H1 (cell line): Measurements from ENCODE around the gene MCF2L. TPM values are rescaled to one million over a fixed set of nuclear protein-coding genes. Genes with fewer than 3 reads are reported as not detected.

Source experiments
- NANOG ChIP-seq: IDR thresholded peaks from 2 replicates; pipeline ENCODE4 v1.6.1; 2011; ENCODE audit warnings: low read length, low read depth, mild to moderate bottlenecking, inconsistent platforms; ENCODE audit not compliant: insufficient read depth, poor library complexity, severe bottlenecking
- RBBP5 ChIP-seq: IDR thresholded peaks from 2 replicates; pipeline ENCODE4 v1.7.1; 2012; ENCODE audit warnings: low read depth, mild to moderate bottlenecking, inconsistent platforms, low read length, moderate library complexity, borderline replicate concordance
- polyA plus RNA-seq, 7 experiments: library from polyadenylated mRNA; depleted of rRNA in 3 of 7; stranded (reverse) in 5 of 7; unstranded in 2 of 7; fragments of >200 nt in 5 of 7; fragments of 200-250 nt in 2 of 7; gene quantifications; 1 replicate in 5 of 7; 2 replicates in 1 of 7; 4 replicates in 1 of 7; pipeline versions ENCODE4 v1.2.1 to v1.2.3, GENCODE V29; 2011 to 2013; ENCODE audit warnings: missing spikeins in 2 of 7, mixed read lengths in 2 of 7
- total RNA-seq: library from RNA; stranded (reverse); fragmentation: NEBNext Ultra II Directional; extraction: Animal tissue kit (Norgen Biotek cat#: 25700); gene quantifications from 2 replicates; pipeline ENCODE4 v1.2.1, GENCODE V29; 2021
- TF ChIP-seq, protein P1 (sequence below): IDR thresholded peaks from 2 replicates; pipeline ENCODE4 v1.6.1; 2011; ENCODE audit warnings: low read depth, mild to moderate bottlenecking, low read length; ENCODE audit not compliant: insufficient read depth
- TF ChIP-seq, protein P2 (sequence below): IDR thresholded peaks from 2 replicates; pipeline ENCODE4 v1.6.1; 2012; ENCODE audit warnings: inconsistent platforms

Gene MCF2L
- total and polyA plus RNA-seq, 2 of the 8 experiments (the other 6 are each of a cell fraction or from before 2014, with no cell fraction given): 10.1 to 24.4 TPM

DNA sequence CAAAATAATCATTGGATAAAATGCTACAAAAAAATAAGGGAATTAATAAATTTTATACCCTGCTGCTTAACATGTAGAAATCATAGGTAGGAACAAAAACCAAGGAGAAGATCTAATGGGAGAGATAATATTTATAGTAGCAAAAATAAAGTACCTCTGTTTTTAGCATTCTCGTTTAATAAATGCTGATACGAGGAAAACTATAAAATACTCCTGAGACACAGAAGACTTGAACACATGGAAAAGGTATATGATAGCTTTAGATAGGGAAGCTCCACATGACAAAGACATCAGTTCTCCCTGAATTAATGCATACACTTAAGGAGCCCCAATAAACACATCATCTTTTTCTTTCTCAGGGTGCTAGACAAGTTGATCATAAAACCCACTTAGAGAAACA is 44.6 kb upstream of the MCF2L start (continued):
- no peak for TF ChIP-seq NANOG
- TF ChIP-seq, protein P1, sequence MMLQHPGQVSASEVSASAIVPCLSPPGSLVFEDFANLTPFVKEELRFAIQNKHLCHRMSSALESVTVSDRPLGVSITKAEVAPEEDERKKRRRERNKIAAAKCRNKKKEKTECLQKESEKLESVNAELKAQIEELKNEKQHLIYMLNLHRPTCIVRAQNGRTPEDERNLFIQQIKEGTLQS: no peak
- TF ChIP-seq RBBP5: no peak
- TF ChIP-seq, protein P2, sequence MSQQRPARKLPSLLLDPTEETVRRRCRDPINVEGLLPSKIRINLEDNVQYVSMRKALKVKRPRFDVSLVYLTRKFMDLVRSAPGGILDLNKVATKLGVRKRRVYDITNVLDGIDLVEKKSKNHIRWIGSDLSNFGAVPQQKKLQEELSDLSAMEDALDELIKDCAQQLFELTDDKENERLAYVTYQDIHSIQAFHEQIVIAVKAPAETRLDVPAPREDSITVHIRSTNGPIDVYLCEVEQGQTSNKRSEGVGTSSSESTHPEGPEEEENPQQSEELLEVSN: no peak
